ENCODE measurements around the gene DUS4L. TPM values are rescaled to one million over a fixed set of nuclear protein-coding genes. Genes with fewer than 3 reads are reported as not detected.
"Not testable (repeated sequence)": the region's sequence is repeated elsewhere in the genome, so short reads cannot be mapped to it uniquely, and the experiment has no call there.

DUS4L gene
- total and polyA plus RNA-seq, 2 of the 13 experiments (the other 11 are each of a cell fraction or from before 2014, with no cell fraction given): 5.6 to 9.8 TPM

DNA sequence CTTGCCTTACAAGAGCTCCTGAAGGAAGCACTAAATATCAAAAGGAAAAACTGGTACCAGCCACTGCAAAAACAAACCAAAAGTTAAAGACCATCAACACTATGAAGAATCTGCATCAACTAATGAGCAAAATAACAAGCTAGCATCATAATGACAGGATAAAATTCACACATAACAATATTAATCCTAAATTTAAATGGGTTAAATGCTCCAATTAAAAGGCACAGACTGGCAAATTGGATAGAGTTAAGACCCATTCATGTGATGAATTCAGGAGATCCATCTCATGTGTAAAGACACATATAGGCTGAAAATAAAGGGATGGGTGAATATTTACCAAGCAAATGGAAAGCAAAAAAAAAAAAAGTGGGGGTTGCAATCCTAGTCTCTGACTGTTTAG lies 29.6 kb upstream of the DUS4L start (continued):
- TF ChIP-seq, protein P1, sequence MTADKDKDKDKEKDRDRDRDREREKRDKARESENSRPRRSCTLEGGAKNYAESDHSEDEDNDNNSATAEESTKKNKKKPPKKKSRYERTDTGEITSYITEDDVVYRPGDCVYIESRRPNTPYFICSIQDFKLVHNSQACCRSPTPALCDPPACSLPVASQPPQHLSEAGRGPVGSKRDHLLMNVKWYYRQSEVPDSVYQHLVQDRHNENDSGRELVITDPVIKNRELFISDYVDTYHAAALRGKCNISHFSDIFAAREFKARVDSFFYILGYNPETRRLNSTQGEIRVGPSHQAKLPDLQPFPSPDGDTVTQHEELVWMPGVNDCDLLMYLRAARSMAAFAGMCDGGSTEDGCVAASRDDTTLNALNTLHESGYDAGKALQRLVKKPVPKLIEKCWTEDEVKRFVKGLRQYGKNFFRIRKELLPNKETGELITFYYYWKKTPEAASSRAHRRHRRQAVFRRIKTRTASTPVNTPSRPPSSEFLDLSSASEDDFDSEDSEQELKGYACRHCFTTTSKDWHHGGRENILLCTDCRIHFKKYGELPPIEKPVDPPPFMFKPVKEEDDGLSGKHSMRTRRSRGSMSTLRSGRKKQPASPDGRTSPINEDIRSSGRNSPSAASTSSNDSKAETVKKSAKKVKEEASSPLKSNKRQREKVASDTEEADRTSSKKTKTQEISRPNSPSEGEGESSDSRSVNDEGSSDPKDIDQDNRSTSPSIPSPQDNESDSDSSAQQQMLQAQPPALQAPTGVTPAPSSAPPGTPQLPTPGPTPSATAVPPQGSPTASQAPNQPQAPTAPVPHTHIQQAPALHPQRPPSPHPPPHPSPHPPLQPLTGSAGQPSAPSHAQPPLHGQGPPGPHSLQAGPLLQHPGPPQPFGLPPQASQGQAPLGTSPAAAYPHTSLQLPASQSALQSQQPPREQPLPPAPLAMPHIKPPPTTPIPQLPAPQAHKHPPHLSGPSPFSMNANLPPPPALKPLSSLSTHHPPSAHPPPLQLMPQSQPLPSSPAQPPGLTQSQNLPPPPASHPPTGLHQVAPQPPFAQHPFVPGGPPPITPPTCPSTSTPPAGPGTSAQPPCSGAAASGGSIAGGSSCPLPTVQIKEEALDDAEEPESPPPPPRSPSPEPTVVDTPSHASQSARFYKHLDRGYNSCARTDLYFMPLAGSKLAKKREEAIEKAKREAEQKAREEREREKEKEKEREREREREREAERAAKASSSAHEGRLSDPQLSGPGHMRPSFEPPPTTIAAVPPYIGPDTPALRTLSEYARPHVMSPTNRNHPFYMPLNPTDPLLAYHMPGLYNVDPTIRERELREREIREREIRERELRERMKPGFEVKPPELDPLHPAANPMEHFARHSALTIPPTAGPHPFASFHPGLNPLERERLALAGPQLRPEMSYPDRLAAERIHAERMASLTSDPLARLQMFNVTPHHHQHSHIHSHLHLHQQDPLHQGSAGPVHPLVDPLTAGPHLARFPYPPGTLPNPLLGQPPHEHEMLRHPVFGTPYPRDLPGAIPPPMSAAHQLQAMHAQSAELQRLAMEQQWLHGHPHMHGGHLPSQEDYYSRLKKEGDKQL (CRISPR knock-in tag; IDR thresholded peaks at IDR 0.05; ENCODE audit: low read depth): no peak
- TF ChIP-seq ZNF17 (CRISPR knock-in tag; IDR thresholded peaks at IDR 0.05): no peak
- TF ChIP-seq ESRRA (CRISPR knock-in tag; IDR thresholded peaks at IDR 0.05; ENCODE audit: low read depth): no peak
- no peak for TF ChIP-seq BORCS8-MEF2B (CRISPR knock-in tag; IDR thresholded peaks at IDR 0.05)
- TF ChIP-seq SIN3B (IDR thresholded peaks at IDR 0.05; ENCODE audit: low read length): no peak
- TF ChIP-seq MAF1 (CRISPR knock-in tag; IDR thresholded peaks at IDR 0.05; ENCODE audit: borderline replicate concordance): no peak
- no peak for TF ChIP-seq ZNF430 (CRISPR knock-in tag; IDR thresholded peaks at IDR 0.05)
- no peak for TF ChIP-seq ZNF121 (CRISPR knock-in tag; IDR thresholded peaks at IDR 0.05)

- ATAC-seq: not testable (repeated sequence)
Measured at GRCh38 chr7:107537228-107537627, 26.5 kb upstream of the DUS4L start.

More at GRCh38 chr7:107537228-107537627, 26.5 kb upstream of the DUS4L start:
- H3K4me2 ChIP-seq (ENCODE audit: low read depth, low read length); FAIRE-seq; H3K36me3 ChIP-seq (replicated peaks in 1 of 2; ENCODE audit: control insufficient read depth in 1 of 2, insufficient read depth in 2 of 2, low read length in 2 of 2); POLR2A ChIA-PET; H2AFZ ChIP-seq (ENCODE audit: low read length); BruUV-seq (replicated peaks); intact Hi-C loops (cut with micrococcal nuclease; ENCODE audit: unreplicated experiment); H3K9ac ChIP-seq (ENCODE audit: insufficient read depth, low read depth, low read length); H3K27ac ChIP-seq (ENCODE audit: extremely low read length, insufficient read depth, low read length); DNase-seq (ENCODE audit: low spot score); H3K4me1 ChIP-seq (ENCODE audit: insufficient read depth, low read length); H3K9me3 ChIP-seq (ENCODE audit: low read length); H4K20me1 ChIP-seq (ENCODE audit: insufficient read depth, low read length); H3K4me3 ChIP-seq (replicated peaks in 1 of 3; ENCODE audit: insufficient read depth in 1 of 3, low read depth in 2 of 3, low read length in 3 of 3); H3K79me2 ChIP-seq (ENCODE audit: insufficient read depth, low read length); H3K27me3 ChIP-seq (ENCODE audit: control insufficient read depth in 1 of 2, insufficient read depth in 2 of 2, low read length in 2 of 2); in situ Hi-C loops (cut with HindIII; ENCODE audit: extremely low pct_ligation_motif_present, low pct_unique_long_range_greater_than_20kb); CTCF ChIA-PET (ENCODE audit: low intra/inter-chr PET ratio, low total read pairs): not testable (repeated sequence)
- 96% methylated on average over 4 of the region's 4 CpGs for WGBS (ENCODE audit: low lambda C conversion rate)
